Ectodermal cell (in vitro differentiated cells): ENCODE measurements around the gene DGKE. TPM values are rescaled to one million over a fixed set of nuclear protein-coding genes. Genes with fewer than 3 reads are reported as not detected.

Experiments
- H3K27ac ChIP-seq: 2 replicates; pipeline ENCODE4 v1.7.0; 2013; ENCODE audit warnings: mild to moderate bottlenecking, low read depth, low read length; ENCODE audit not compliant: insufficient read depth, poor library complexity, severe bottlenecking
- H3K27me3 ChIP-seq: 2 replicates; pipeline ENCODE4 v1.7.0; 2013; ENCODE audit warnings: mild to moderate bottlenecking, low read length; ENCODE audit not compliant: insufficient read depth, control insufficient read depth, poor library complexity, severe bottlenecking
- H3K36me3 ChIP-seq: one replicate; pipeline ENCODE4 v1.7.0; 2013; ENCODE audit warnings: low read length; ENCODE audit not compliant: control insufficient read depth, insufficient read depth
- H3K4me1 ChIP-seq: one replicate; pipeline ENCODE4 v1.7.0; 2013; ENCODE audit warnings: low read length; ENCODE audit not compliant: control insufficient read depth, insufficient read depth
- H3K4me3 ChIP-seq: 2 replicates; pipeline ENCODE4 v1.7.0; 2013; ENCODE audit warnings: low read depth, low read length, control low read depth; ENCODE audit not compliant: insufficient read depth
- H3K9me3 ChIP-seq: 2 replicates; pipeline ENCODE4 v1.7.0; 2013; ENCODE audit warnings: mild to moderate bottlenecking, low read length, moderate library complexity; ENCODE audit not compliant: control insufficient read depth
- WGBS, 2 experiments: methylation state at CpG; one replicate each; pipeline ENCODE4 v1.1.7; 2013; ENCODE audit warnings: missing lambda C conversion rate in 2 of 2; 5-methylcytosine and 5-hydroxymethylcytosine counted together
- polyA plus RNA-seq, 4 experiments: library from polyadenylated mRNA; stranded (reverse); fragments of 50-300 nt; gene quantifications; one replicate each; pipeline ENCODE4 v1.2.3, GENCODE V29; 2013

The DGKE gene
- 2.0 TPM for polyA plus RNA-seq (2013, experiment 1 of 4)
- 2.2 TPM for polyA plus RNA-seq (2013, experiment 2 of 4)
- 1.2 TPM for polyA plus RNA-seq (2013, experiment 3 of 4)
- polyA plus RNA-seq (2013, experiment 4 of 4): 2.2 TPM

GRCh38 chr17:56833809-56834379, at the start of gene DGKE, which contains the start of gene C17orf67:
TSS of gene DGKE (plus strand) at chr17:56834151. CDS start at chr17:56834796, 645 bp downstream.
TSS of gene C17orf67 (minus strand) at chr17:56833920. CDS start at chr17:56815810, 18,110 bp downstream.
- no peaks in the 10 kb centered on the region for H3K4me1 ChIP-seq
- H3K4me3 ChIP-seq: peak within 1 kb of the TSS; percentile 50
- no peaks in the 10 kb centered on the region for H3K36me3 ChIP-seq
- H3K9me3 ChIP-seq: no peaks in the 10 kb centered on the region
- peaks cover 56% of the 10 kb centered on the region for H3K27me3 ChIP-seq
- no peak within 1 kb of the TSS for H3K27ac ChIP-seq
- WGBS, 2 experiments: 0% methylated on average over 66 of the region's 66 CpGs

- no peaks in the 10 kb centered on the region for H3K4me1 ChIP-seq
- 88 to 98% methylated on average over 5 of the region's 5 CpGs for WGBS, 2 experiments
- H3K27me3 ChIP-seq: peaks cover 17% of the 10 kb centered on the region
Observed at GRCh38 chr17:56785405-56785804, 48.5 kb upstream of the DGKE start.

GRCh38 chr17:56785997-56786680, 47.8 kb upstream of the DGKE start:
- WGBS, 2 experiments: 88 to 91% methylated on average over 9 of the region's 9 CpGs
- H3K27ac ChIP-seq: no peak overlapping the region

More at GRCh38 chr17:56785405-56785804, 48.5 kb upstream of the DGKE start:
- Histone ChIP-seq H3K27ac (no peak overlapping the region), H3K9me3 (no peaks in the 10 kb centered on the region), H3K36me3 (no peaks in the 10 kb centered on the region), H3K4me3 (no peak overlapping the region)

GRCh38 chr17:56786989-56787482, 46.9 kb upstream of the DGKE start:
- H3K4me1 ChIP-seq: no peaks in the 10 kb centered on the region
- no peak overlapping the region for H3K27ac ChIP-seq
- no peaks in the 10 kb centered on the region for H3K36me3 ChIP-seq
- H3K4me3 ChIP-seq: no peak overlapping the region
- H3K9me3 ChIP-seq: no peaks in the 10 kb centered on the region
- 93 to 98% methylated on average over 7 of the region's 7 CpGs for WGBS, 2 experiments
- peaks cover 1% of the 10 kb centered on the region for H3K27me3 ChIP-seq

More at GRCh38 chr17:56785997-56786680, 47.8 kb upstream of the DGKE start:
- Histone ChIP-seq H3K4me1 (no peaks in the 10 kb centered on the region), H3K9me3 (no peaks in the 10 kb centered on the region), H3K4me3 (no peak overlapping the region), H3K27me3 (peaks cover 10% of the 10 kb centered on the region), H3K36me3 (no peaks in the 10 kb centered on the region)

GRCh38 chr17:56792267-56792666, 41.7 kb upstream of the DGKE start:
- Histone ChIP-seq H3K27ac (no peak overlapping the region), H3K36me3 (no peaks in the 10 kb centered on the region), H3K4me1 (peaks cover 3% of the 10 kb centered on the region), H3K27me3 (no peaks in the 10 kb centered on the region), H3K4me3 (no peak overlapping the region), H3K9me3 (no peaks in the 10 kb centered on the region)
- 95 to 97% methylated on average over 1 of the region's 1 CpG for WGBS, 2 experiments

GRCh38 chr17:56793531-56793930, 40.4 kb upstream of the DGKE start:
- H3K27ac ChIP-seq: no peak overlapping the region
- peaks cover 3% of the 10 kb centered on the region for H3K4me1 ChIP-seq
- H3K27me3 ChIP-seq: no peaks in the 10 kb centered on the region
- no peak overlapping the region for H3K4me3 ChIP-seq
- H3K9me3 ChIP-seq: no peaks in the 10 kb centered on the region
- H3K36me3 ChIP-seq: no peaks in the 10 kb centered on the region

GRCh38 chr17:56793957-56794356, 40.0 kb upstream of the DGKE start:
- WGBS, 2 experiments: 77 to 88% methylated on average over 2 to 3 of the region's 3 CpGs
- peaks cover 6% of the 10 kb centered on the region for H3K4me1 ChIP-seq
- no peak overlapping the region for H3K27ac ChIP-seq
- no peaks in the 10 kb centered on the region for H3K36me3 ChIP-seq
- H3K9me3 ChIP-seq: no peaks in the 10 kb centered on the region
- no peaks in the 10 kb centered on the region for H3K27me3 ChIP-seq
- H3K4me3 ChIP-seq: no peak overlapping the region

- H3K4me3 ChIP-seq: no peak overlapping the region
- no peak overlapping the region for H3K27ac ChIP-seq
- no peaks in the 10 kb centered on the region for H3K27me3 ChIP-seq
- peaks cover 9% of the 10 kb centered on the region for H3K4me1 ChIP-seq
- no peaks in the 10 kb centered on the region for H3K36me3 ChIP-seq
- no peaks in the 10 kb centered on the region for H3K9me3 ChIP-seq
- 96 to 98% methylated on average over 5 of the region's 5 CpGs for WGBS, 2 experiments
Observed at GRCh38 chr17:56795221-56795865, 38.6 kb upstream of the DGKE start.

GRCh38 chr17:56796536-56796935, 37.4 kb upstream of the DGKE start:
- no peaks in the 10 kb centered on the region for H3K9me3 ChIP-seq
- peaks cover 9% of the 10 kb centered on the region for H3K4me1 ChIP-seq
- no peaks in the 10 kb centered on the region for H3K27me3 ChIP-seq
- no peaks in the 10 kb centered on the region for H3K36me3 ChIP-seq
- no peak overlapping the region for H3K4me3 ChIP-seq
- 91 to 94% methylated on average over 8 of the region's 8 CpGs for WGBS, 2 experiments
- H3K27ac ChIP-seq: no peak overlapping the region

GRCh38 chr17:56798916-56799315, 35.0 kb upstream of the DGKE start:
- no peaks in the 10 kb centered on the region for H3K27me3 ChIP-seq
- H3K9me3 ChIP-seq: no peaks in the 10 kb centered on the region
- H3K36me3 ChIP-seq: no peaks in the 10 kb centered on the region
- peaks cover 9% of the 10 kb centered on the region for H3K4me1 ChIP-seq
- no peak overlapping the region for H3K4me3 ChIP-seq
- WGBS, 2 experiments: 10% methylated on average over 4 of the region's 4 CpGs
- no peak overlapping the region for H3K27ac ChIP-seq
